AG09309 (cell line): Measurements from ENCODE around the gene MCMBP.
"Not testable (repeated sequence)": the region's sequence is repeated elsewhere in the genome, so short reads cannot be mapped to it uniquely, and the experiment has no call there.

Source experiments
- DNase-seq: peaks from one replicate; pipeline ENCODE4 v3.0.0-alpha.2; 2010; ENCODE audit warnings: low read depth
- H3K4me3 ChIP-seq: 2 replicates; pipeline ENCODE4 v1.5.1; 2011; ENCODE audit warnings: mild to moderate bottlenecking, low read depth, low read length, moderate library complexity; ENCODE audit not compliant: control insufficient read depth
- TF ChIP-seq, protein P1 (sequence below): IDR thresholded peaks from 2 replicates; pipeline ENCODE4 v1.5.1; 2011; ENCODE audit warnings: mild to moderate bottlenecking, low read depth, low read length, inconsistent platforms; ENCODE audit not compliant: insufficient read depth, control insufficient read depth; ENCODE audit errors: missing control alignments

MCMBP gene

DNA sequence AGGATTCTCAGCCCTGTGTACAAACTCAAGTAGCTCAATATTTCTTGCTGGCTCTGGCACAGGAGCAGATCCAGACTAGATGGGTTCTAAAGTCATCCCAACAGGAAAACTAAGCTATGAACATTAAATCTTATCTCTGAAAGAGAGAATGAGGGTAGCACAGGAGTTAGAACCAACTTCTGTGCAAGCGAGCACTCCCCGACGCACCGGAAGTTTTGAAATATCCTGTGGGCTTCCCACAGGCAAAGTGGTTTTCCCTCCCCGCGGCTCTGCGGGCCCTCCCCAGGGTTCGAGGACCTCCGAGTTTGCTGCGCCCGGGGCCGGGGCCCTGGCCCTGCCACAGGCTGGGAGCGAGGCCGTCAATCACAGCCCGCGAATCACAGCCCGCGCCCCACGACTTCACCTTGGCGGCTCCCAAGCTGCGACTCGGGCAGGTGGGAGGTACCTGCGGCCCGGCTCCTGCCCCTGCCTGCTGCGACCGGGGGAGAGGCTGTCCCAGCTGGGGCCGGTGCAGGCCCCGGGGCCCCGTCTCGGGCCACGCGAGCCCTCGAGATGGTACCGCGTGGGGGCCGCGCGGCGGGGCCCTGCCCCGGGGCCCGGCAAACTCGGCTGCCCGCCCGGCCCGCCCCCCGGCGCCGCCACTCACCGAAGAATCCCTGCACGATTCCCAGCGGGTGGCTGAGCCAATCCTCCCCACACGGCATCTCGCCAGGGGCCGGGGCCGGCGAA lies 598 bp downstream of the MCMBP start:
- TF ChIP-seq, protein P1, sequence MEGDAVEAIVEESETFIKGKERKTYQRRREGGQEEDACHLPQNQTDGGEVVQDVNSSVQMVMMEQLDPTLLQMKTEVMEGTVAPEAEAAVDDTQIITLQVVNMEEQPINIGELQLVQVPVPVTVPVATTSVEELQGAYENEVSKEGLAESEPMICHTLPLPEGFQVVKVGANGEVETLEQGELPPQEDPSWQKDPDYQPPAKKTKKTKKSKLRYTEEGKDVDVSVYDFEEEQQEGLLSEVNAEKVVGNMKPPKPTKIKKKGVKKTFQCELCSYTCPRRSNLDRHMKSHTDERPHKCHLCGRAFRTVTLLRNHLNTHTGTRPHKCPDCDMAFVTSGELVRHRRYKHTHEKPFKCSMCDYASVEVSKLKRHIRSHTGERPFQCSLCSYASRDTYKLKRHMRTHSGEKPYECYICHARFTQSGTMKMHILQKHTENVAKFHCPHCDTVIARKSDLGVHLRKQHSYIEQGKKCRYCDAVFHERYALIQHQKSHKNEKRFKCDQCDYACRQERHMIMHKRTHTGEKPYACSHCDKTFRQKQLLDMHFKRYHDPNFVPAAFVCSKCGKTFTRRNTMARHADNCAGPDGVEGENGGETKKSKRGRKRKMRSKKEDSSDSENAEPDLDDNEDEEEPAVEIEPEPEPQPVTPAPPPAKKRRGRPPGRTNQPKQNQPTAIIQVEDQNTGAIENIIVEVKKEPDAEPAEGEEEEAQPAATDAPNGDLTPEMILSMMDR = no peak
- peak overlapping the region; percentile 87 for H3K4me3 ChIP-seq
- DNase-seq = no peak

DNA sequence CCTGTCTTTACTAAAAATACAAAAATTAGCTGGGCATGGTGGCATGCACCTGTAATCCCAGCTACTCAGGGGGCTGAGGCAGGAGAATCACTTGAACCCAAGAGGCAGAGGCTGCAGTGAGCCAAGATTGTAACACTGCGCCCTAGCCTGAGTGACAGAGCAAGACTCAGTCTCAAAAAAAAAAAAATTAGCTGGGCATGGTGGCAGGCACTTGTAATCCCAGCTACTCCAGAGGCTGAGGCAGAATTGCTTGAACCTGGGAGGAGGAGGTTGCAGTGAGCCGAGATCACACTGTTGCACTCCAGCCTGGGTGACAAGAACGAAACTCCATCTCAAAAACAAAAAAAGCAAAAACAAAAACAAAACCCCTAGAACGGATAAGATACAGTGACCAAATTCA lies 3.2 kb downstream of the MCMBP start:
- DNase-seq, H3K4me3 ChIP-seq: not testable (repeated sequence)

DNA sequence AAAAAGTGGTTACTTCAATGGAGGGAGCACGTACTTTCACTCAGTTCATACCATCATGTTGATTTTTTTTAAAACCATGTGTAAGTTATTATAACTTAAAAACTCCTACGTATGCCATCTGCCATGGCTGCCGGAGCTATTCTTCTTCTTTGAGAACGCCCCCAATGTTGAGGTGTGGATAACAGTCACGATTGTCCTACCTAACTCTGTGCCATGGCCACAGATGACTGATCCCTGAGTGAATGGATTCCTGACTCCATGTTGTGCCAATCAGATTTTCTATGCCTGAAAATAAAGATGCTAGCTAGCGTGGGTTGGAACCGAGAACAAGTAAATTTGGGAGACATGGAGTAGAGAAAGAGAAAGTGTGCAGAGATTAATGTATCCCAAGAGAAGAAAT lies 5.3 kb downstream of the MCMBP start:
- DNase-seq = no peak
- TF ChIP-seq, protein P1 = no peak
- no peak overlapping the region for H3K4me3 ChIP-seq

GRCh38 chr10:119865699-119866240 lies 6.9 kb downstream of the MCMBP start:
- no peak for DNase-seq
- no peak overlapping the region for H3K4me3 ChIP-seq
- TF ChIP-seq, protein P1 = no peak

- no peak for DNase-seq
- TF ChIP-seq, protein P1 = no peak
- no peak overlapping the region for H3K4me3 ChIP-seq
Measured at GRCh38 chr10:119863951-119864565, 8.6 kb downstream of the MCMBP start.

DNA sequence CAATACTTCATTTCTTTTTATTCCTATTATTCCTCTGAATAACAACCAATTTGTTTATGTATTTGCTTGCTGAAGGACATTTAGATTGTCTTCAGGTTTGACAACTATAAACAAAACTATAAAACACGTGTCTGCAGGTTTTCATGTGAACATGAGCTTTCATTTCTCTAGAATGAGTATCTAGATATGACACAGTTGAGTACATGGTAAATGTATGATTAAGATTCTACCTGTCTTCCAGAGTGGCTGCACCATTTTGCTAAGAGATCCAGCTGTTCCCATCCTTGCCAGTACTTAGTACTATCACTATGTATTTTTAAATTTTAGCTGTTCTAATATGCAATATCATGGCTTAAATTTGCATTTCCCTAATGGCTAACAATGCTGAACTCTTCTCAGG lies 10.1 kb downstream of the MCMBP start:
- DNase-seq = no peak
- TF ChIP-seq, protein P1 = no peak
- no peak overlapping the region for H3K4me3 ChIP-seq

DNA sequence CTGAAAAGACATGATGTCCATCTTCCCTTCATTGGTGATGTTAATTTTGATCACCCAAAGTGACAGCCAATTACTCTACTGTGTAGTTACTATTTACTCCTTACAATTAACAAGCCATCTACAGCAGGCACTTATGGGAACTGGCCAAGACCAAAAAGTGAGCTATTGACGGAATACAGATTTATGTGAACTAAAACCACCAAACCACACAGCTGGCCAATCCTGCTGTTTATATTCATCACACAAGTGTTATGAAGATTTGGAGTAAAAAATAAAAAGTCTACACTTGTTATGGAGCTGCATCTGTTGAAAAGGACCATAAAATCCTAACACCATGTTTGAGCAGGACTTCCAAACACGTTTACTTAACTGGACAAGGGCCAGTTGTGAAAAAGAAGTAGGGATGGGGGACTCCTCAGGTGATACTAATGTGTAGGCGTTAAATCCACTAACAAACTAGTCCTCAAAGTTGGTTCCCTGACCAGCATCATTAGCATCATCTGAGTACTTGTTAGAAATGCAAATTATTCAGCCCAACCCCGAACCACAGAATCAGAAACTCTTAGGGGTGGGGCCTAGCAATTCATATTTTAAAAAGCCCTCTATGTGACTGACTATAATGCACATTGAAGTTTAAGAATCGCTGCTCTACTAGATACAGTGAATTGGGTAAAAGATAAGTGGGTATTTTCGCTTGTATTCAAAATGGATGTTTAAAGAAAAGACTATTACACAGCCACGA lies 11.6 kb downstream of the MCMBP start:
- no peak for DNase-seq
- H3K4me3 ChIP-seq = no peak overlapping the region
- TF ChIP-seq, protein P1 = no peak
